GM10847 (cell line): ENCODE measurements around the gene CBLL1.

Source experiments
- POLR2A ChIP-seq: IDR thresholded peaks from 2 replicates; pipeline ENCODE4 v1.6.1; 2011; ENCODE audit not compliant: insufficient read length; ENCODE audit errors: extremely low read depth

The CBLL1 gene

GRCh38 chr7:107743567-107744344, at the start of gene CBLL1:
TSS of gene CBLL1 (plus strand) at chr7:107744142. CDS start at chr7:107744164, 22 bp downstream.
- TF ChIP-seq POLR2A, result peak; percentile 68

- no peak for TF ChIP-seq POLR2A
Measured at GRCh38 chr7:107694386-107694785, 49.6 kb upstream of the CBLL1 start.

- TF ChIP-seq POLR2A, result no peak
Measured at GRCh38 chr7:107696330-107696946, 47.5 kb upstream of the CBLL1 start.

- no peak for TF ChIP-seq POLR2A
Measured at GRCh38 chr7:107697321-107698049, 46.5 kb upstream of the CBLL1 start.

GRCh38 chr7:107700570-107700969, 43.4 kb upstream of the CBLL1 start:
- no peak for TF ChIP-seq POLR2A

- no peak for TF ChIP-seq POLR2A
Measured at GRCh38 chr7:107701191-107701590, 42.8 kb upstream of the CBLL1 start.

- no peak for TF ChIP-seq POLR2A
Measured at GRCh38 chr7:107703219-107703618, 40.7 kb upstream of the CBLL1 start.

GRCh38 chr7:107703872-107704271, 40.1 kb upstream of the CBLL1 start:
- no peak for TF ChIP-seq POLR2A

GRCh38 chr7:107708956-107709355, 35.0 kb upstream of the CBLL1 start:
- TF ChIP-seq POLR2A, result no peak

GRCh38 chr7:107711301-107711700, 32.6 kb upstream of the CBLL1 start:
- no peak for TF ChIP-seq POLR2A

GRCh38 chr7:107712025-107712424, 31.9 kb upstream of the CBLL1 start:
- TF ChIP-seq POLR2A, result no peak

GRCh38 chr7:107712896-107713295, 31.0 kb upstream of the CBLL1 start:
- TF ChIP-seq POLR2A, result no peak

GRCh38 chr7:107715531-107715930, 28.4 kb upstream of the CBLL1 start:
- TF ChIP-seq POLR2A, result no peak

- TF ChIP-seq POLR2A, result no peak
Measured at GRCh38 chr7:107718456-107719193, 25.3 kb upstream of the CBLL1 start.

- no peak for TF ChIP-seq POLR2A
Measured at GRCh38 chr7:107721286-107721685, 22.7 kb upstream of the CBLL1 start.

GRCh38 chr7:107723255-107723654, 20.7 kb upstream of the CBLL1 start:
- TF ChIP-seq POLR2A, result no peak

GRCh38 chr7:107725138-107725740, 18.7 kb upstream of the CBLL1 start:
- TF ChIP-seq POLR2A, result no peak
